ENCODE results near the gene PTPRD.

Gene PTPRD

DNA sequence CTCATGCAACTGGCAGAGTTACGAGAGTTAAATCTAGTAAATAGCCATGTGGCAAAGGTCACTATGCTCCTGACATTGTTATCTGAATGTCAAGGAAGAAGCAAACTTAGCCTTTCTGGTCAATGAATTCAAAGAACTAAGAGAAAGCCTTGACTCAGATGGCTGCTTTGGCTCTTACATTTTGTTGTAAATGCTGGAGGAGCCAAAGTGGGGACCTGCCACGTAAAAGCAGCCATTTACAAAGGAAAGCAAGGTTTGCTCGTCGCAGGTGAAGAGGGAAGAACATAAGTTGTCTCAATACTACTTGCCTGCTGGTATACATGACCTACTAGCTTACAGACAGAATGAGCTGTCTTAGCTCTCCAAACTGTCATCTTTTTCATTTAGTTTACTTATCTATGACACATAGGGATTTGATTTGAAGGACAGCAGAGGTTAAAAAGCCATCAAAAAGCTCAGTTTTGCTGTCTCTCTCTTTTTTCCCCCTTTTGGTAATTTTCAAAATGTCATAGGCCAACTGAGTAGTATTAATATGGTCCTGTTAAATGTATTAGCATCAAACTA, 1760.4 kb downstream of the PTPRD start:
- DNase-seq (ENCODE audit: low read depth in 2 of 3, low spot score in 1 of 3): no peak

DNA sequence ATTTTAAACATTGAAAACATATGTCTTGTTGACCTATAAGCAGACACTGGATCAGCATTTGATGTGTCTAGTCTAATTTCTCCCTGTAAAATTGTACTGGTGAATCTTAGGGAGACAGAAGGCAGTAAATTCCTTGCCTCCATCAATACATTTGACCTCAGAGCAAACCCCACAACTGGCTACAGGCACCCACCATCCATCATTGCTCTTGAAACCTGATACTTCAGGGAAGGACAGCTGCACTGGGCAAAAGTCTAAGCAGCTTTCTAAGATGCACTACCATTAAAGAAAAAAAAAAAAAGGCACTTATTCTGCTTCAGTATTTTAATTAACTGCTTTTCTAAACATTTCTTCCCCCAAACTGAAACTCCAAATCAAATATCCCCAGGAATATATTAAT, 1761.9 kb downstream of the PTPRD start:
- DNase-seq (ENCODE audit: low read depth in 2 of 3, low spot score in 1 of 3): no peak

DNA sequence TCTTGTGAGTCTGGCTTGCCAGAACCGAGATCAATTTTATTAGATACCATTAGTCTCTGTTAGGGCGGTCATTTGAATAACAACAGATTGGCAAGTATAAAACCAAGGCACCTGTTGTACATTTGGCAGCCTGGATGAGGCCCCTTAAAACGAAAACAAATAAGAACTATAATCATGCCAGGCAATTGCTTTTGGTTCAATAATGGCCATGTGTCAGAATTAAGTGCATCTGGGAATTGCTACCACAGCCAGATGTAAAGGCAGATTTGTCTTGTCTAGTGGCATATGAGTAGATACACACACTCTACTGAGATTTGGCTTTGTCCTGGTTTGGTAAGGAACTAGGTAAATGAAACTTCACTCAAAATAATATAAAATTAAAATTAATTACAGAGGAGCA, 1767.0 kb downstream of the PTPRD start:
- no peak for DNase-seq (ENCODE audit: low read depth in 2 of 3, low spot score in 1 of 3)

DNA sequence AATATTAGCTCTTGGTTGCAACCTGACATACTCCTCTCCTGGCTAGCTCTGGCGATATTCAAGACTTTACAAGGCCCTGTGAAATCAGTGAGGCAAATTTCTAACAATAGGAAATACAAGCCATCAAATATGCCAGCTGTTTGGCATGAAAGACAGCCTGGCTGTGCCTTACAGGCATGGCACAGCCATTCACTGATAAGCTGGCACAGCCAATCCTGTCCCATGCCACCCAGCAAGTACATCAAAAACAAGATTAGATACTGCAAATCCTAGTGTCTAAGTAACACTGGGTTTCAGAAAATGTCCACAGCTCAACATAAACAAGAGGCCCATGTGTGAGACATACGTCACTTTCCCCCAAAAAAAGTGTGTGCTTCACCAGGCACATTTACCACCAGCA, 1767.4 kb downstream of the PTPRD start:
- DNase-seq (ENCODE audit: low read depth in 2 of 3, low spot score in 1 of 3): no peak

DNA sequence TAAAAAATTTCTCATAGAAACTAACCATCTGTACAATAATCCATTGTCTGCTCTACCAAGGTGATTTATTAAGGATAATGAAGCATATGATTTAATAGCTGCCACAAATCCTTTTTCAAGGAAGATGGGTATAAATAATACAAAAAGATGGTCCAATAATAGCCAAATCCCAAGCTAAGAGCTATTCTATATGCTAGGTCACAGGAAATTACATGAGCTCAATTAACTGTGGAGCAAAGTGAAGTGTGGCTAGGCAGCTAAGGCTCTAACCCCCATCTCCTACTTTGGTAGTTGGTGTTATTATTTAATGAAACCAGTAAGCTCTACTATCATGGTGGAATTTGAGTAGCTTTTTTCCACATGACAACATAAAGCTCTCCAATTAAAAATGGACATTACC, 1768.3 kb downstream of the PTPRD start:
- DNase-seq (ENCODE audit: low read depth in 2 of 3, low spot score in 1 of 3): no peak

DNA sequence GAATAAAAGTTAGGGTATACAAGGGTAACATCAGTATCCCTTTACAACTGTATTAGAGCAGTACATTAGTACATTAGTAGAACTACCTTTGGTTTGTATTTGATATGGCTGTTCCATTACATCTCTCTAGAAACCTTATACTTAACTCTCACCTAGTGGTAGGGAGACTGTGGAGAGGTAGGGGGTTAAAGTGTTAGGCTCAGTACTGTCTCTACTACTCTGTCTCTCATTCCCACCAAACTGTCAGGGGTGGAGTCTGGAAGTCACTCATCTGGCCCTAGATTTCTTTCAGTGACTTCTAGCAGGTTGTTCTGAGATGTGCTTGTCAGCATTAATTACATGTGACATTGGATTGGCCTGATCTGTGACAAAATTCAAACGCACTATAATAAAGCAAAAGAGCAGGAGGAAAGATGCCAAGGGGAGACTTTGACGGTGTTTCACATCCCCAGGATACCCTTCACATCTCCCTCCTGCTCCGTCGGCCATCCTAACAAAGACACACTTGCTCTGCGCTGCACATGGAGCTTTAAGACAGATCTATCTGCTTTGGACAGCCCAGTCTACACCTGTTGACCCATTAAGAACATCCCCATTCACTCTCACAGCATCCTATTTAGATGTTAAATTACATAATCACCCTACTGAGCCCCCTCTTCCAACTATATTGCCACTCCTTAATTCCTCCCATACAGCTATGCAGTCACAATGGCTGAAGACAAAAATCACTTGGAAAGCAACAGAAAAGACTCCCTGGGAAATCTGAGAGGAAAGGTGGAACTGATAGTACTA, 1770.2 kb downstream of the PTPRD start:
- DNase-seq (ENCODE audit: low read depth in 2 of 3, low spot score in 1 of 3): no peak

DNA sequence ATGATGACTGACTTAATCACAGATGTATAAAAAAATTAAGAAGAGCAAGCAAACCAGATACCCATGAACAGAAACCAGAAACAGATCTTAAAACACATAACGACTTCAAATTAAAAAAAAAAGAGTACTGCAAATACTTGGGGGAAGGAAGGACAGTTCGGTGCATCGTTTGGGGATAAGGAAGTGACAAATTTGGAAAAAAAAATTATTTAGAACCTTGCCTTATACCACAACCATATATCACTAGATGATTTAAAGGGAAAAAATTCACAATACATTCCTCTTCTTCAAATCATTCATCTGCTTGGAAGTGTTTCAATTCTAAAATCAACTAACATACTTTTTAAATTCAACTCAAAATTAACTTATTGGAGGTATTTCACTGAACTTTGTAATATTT, 1774.7 kb downstream of the PTPRD start:
- no peak for DNase-seq (ENCODE audit: low read depth in 2 of 3, low spot score in 1 of 3)

DNA sequence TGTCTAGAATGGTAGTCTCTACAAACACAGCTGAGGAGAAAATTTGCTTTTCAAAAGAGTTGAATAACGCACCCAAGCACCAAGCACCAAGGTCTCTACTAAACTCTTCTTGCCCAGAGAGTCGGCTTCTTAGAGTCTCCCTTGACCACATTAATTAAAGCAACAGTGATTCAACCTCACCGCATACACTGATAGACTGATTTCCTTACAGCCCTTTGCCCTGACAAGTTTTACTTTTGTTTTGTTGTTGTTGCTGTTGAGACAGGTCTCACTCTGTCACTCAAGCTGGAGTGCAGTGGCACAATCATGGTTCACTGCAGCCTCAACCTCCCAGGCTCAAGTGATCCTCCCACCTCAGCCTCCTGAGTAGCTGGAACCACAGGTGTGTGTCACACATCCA, 1777.5 kb downstream of the PTPRD start:
- DNase-seq (ENCODE audit: low read depth in 2 of 3, low spot score in 1 of 3): no peak

DNA sequence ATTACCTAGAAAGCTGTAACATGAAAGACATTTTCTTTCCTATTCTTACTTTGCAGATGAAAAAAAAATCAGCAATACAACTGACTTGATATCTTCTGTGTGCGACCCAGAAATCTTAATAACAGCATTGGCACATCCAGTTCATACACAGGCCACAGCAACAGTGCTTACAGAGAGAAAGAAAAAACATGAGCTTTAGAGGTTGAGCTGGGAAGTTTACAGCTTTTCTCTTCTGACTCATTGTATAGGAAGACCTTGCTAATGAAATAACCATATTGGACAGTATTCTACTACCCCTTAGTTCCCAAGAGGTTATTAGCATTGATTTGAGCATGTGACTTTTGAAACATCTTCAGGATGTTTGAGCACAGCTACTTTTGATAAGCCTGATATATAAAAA, 1779.8 kb downstream of the PTPRD start:
- DNase-seq (ENCODE audit: low read depth in 2 of 3, low spot score in 1 of 3): no peak

DNA sequence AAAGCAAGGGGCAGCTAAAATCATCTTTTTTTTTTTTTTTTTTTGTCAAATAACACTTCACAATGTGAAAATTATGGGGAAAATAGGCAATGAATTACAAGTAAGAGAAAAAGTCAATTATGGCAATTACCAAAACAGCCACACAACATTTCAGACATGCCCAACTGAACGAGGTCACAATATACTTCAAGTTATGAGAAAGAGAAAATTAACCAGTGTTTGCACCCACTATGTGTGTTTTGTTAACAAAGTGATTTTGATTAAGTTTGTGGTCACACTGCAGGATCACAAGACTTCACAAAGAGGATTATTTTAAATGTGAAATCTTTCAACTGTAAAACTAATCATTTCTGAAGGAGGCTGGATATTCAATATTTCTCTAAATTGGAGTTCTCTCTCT, 1780.4 kb downstream of the PTPRD start:
- no peak for DNase-seq (ENCODE audit: low read depth in 2 of 3, low spot score in 1 of 3)

DNA sequence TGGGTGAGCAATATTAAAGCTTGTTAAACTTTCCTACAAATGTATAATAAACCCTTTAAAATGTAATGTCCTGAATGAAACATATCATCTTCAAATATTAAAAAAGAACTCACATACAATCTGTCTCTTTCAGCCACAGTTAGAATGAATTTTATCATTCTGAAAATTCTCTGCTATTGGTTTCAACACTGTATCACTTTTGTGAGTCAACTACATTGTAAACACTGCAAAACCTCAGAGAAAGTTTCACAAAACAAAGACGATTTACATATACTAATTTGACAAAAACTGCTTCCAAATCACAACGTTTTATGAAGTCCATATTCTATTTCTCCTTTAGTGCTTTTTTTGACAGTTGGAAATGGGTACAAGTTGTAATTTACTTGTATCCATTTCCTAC, 1781.2 kb downstream of the PTPRD start:
- no peak for DNase-seq (ENCODE audit: low read depth in 2 of 3, low spot score in 1 of 3)

DNA sequence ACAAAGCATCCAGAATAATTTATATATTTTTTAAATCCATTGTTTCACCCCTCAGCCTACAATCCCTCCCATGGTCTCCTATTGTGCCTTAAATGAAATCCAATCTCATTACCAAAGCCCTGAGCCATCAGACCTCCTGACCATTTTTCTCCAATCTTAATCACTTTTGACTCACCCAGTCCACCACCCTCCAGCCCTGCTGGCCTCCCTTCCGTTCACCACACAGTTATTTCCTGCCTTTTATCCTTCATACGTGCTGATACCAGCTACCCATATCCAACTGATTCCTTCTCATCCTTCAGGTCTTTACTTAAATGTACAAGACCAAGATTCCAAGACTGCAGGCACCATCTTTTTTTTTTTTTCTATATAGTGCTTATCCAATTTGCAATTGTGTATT, 1786.5 kb downstream of the PTPRD start:
- DNase-seq (ENCODE audit: low read depth in 2 of 3, low spot score in 1 of 3): no peak

DNA sequence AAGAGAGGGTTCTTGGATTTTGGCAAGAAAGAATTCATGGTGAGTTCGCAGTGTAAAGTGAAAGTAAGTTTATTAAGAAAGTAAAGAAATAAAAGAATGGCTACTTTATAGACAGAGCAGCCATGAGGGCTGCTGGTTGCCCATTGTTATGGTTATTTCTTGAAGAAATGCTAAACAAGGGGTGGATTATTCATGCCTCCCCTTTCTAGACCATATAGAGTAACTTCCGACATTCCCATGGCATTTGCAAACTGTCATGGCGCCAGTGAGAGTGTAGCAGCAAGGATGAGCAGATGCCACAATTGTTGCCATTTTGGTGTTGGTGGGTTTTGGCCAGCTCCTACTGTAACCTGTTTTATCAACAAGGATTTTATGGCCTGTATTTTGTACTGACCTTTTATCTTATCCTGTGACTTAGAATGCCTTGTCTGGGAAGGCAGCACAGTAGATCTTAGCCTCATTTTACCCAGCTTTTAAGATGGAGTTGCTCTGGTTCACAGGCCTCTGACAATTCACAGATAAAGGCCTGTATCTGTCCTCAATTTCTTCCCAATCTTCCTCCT, 1787.1 kb downstream of the PTPRD start:
- DNase-seq (ENCODE audit: low read depth in 2 of 3, low spot score in 1 of 3): no peak

DNA sequence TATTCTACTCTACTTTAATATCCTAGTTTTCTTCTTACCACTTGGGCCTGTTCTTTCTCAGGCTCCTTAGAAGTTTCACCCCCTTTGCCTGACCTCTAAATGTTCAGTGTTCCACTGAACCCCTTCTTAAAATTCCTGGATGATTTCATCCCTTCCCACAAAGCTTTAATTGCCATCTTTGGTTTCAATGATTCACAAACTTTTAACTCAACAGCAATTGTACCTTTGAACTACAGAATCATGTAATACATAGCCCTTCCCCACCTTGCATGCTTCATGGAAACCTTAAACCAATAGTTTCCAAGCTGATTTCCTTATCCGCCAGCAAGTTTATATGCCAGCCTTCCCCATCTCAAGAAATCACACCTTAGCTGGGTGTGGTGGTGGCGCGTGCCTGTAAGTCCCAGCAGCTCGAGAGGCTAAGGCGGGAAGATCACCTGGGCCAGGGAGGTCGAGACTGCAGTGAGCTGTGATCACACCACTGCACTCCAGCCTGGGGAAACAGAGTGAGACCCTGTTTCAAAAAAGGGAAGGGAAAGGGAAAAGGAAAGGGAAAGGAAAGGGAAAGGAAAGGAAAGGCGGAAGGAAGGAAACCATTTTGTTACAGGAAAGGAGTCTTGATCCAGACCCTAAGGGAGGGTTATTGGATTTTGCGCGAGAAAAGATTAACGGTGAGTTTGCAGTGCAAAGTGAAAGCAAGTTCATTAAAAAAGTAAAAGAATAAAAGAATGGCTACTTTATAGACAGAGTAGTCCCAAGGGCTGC, 1789.5 kb downstream of the PTPRD start:
- no peak for DNase-seq (ENCODE audit: low read depth in 2 of 3, low spot score in 1 of 3)

DNA sequence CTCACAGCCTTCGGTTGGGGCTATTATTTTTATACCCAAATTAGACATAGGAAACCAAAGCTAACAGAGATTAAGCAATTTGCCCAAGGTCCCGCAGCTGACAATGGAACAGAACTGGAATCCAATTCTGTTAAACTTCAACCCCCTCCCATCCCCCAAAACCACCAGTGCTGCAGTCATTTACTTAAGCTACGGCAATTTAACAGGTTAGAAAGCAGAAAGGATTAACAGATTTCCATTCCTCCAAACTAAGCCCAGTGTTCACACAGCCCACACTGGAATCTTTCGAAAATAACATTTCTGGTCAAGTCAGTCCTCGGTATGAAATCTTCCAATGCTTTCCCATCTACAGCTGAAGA, 1790.2 kb downstream of the PTPRD start:
- no peak for DNase-seq (ENCODE audit: low read depth in 2 of 3, low spot score in 1 of 3)

DNA sequence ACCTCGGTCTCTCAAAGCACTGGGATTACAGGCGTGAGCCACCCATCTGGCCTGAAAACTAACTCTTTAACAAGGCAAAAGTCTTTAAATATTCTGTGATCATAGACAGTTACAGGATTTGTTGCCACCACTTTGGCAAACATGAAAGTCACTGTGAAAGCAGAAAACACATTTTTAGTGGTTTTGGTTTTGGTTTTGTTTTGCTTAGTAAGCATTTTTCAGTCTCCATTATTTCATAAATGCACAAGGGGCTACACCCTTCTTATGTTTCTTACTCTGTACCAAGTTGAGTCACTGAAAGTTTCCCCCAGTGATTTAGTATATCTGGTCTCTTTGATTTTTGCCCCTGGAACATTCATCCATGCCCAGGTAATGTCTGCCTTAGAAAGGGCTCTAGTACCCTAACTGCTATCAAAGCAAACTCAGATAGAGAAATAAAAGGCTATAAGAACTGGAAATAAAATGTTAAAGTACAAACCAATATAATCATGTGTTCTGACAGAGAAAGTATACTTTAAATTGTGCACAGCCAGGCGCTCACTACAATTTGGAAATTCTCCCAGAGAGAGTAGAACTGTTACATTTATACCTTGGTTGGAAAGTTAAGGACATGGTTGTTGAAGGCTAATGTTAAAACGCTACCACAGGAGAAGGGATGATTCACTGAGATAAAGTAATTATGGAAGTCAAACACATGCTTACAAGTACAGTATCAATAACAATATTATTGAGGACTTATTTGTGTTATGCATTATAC, 1790.7 kb downstream of the PTPRD start:
- no peak for DNase-seq (ENCODE audit: low read depth in 2 of 3, low spot score in 1 of 3)

DNA sequence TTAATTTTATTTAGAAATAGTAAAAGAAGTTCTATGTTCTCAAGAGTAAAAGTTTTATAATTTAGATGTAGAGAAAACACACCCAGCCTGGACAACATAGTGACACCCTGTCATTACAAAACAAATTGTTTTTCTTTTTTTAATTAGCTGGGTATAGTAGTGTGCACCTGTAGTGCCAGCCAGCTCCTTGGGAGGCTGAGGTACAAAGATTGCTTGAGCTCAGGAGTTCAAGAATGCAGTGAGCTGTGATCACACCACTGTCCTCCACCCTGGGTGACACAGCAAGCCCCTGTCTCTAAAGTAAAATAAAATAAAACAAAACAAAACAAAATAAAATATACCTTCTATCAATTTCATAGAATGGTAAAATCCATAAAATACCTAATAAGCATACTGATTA, 1795.5 kb downstream of the PTPRD start:
- no peak for DNase-seq (ENCODE audit: low read depth in 2 of 3, low spot score in 1 of 3)

DNA sequence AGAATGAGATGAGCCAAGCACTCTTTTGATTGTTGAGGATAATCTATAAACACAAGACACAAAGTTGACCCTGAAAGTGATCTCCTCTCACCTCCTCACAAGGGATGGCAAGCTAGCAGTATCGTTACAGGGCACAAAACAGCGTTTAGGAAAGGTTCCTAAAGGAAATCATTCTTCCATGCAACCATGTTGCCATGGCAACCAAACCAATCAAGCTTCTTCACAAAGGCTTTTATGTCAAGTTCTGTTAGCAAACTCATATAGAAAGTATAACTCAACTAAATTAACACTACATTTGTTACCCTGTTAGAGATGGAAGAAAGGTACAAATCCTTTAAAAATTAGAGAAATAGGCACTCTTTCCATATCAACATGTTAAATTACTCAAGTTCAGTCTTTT, 1796.4 kb downstream of the PTPRD start:
- no peak for DNase-seq (ENCODE audit: low read depth in 2 of 3, low spot score in 1 of 3)

DNA sequence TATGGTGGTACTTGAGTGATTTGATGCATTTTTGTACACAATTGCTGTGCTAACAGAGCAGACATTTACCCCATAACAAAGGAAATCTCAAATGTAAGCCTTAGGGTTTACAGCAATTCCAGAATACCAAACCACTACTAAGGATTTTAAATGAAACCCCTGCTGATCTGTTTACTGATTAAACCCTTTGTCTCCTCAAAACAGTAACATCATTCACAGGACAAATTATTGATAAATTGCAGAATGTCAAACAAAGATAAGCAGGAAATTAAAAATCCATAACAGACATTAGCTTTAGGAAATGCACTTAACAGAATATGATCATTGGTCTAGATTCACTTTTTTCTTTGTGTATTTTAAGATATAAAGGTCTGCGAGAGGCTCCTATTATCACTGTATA, 1796.9 kb downstream of the PTPRD start:
- DNase-seq (ENCODE audit: low read depth in 2 of 3, low spot score in 1 of 3): no peak

DNA sequence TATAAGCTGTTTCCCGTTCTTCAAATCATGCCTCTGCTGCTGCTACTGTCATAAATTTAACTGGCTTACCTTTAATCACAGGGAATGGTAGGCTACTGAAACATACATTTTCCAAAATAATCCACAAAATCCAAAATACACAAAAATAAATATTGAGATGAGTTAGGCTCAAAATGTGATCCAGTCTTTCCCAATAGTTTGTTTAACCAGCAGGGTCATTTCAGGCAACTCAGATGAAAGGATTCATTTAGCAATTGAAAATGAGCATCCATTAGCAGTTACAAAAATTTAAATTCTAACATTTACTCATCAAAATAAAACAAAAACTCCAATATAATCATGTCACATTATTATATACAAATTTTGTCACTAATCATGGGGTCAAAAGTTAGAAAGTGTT, 1797.6 kb downstream of the PTPRD start:
- no peak for DNase-seq (ENCODE audit: low read depth in 2 of 3, low spot score in 1 of 3)

DNA sequence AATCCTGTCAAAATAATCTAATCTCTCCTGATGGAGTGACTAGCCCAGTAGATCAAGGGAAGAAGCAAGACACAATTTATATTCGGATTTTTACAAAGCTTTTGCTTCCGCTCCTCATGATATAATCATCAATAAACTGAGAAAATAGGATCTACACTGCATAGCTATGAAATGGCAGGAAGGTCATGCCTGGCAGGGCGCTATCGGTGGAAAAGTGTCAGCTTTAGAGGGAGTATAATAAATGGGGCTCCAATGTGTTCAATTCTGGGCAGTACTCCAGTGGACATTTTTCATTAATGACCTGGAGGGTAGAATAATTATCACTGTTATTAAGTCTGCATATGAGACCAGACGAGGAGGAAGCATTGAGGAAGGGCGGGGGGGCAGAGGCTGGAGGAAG, 1799.9 kb downstream of the PTPRD start:
- DNase-seq (ENCODE audit: low read depth in 2 of 3, low spot score in 1 of 3): no peak

DNA sequence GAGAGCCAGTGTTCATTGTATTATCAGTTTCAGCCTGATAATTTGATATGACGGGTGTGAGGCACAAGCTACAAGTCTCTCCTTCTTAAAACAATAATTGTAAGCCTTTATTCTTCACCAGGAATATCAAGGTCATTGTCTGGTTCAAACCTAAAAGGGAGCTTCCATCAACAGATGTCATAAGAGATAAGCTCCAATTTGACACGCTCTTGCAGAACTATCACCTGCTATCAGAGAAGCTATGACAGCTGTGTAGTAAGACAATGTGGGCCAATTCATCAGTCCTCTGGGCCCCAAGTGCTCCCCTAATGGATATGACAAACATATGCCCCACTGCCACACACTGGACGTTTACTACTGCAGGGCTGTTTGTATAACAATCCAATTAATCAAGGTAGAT, 1803.1 kb downstream of the PTPRD start:
- no peak for DNase-seq (ENCODE audit: low read depth in 2 of 3, low spot score in 1 of 3)
